ENCODE measurements around the gene STAP2. TPM values are rescaled to one million over a fixed set of nuclear protein-coding genes. Genes with fewer than 3 reads are reported as not detected.

Gene STAP2
- total and polyA plus RNA-seq, 9 of the 15 experiments (the other 6 are each of a cell fraction or from before 2014, with no cell fraction given), result 1.2 to 9.8 (median 4.5) TPM

DNA sequence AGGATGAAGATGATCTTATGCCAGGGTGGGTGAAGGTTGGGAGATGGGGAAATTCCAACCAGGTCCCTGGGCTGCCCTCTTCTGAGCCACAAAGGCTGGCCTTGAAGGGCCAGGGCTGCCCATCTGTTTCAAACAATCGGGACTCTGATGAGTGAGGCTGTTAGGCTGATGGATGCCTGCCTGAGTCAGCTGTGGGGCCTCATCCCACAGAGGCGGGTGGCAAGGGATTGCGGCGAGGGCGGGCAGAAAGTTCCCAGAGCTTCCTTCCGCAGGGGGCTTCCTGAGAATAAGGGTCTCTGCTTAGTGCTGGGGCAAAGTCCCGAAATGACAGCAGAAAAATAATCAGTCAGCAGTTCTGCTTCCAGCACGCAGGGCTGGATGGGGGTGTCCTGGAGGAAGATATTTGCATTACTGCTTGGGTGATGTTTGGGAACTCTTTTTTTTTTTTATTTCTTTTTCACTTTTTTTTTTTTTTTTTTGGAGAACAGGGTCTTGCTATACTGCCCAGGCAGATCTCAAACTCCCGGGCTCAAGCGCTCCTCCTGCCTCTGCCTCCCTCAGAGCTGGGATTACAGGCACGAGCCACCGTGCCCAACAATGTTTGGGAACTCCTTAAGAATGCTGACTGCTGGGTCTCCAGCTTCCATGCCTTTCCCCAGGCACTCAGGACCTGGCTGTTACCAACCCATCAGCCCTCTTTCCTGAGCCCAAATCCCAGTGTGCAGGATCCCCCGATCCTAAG, 47.6 kb upstream of the STAP2 start:
- 93% methylated on average over 13 of the region's 13 CpGs for WGBS (ENCODE audit: insufficient coverage, low coverage, missing lambda C conversion rate)
- in situ Hi-C loops (cut with MboI) (no loop called here), intact Hi-C loops (cut with micrococcal nuclease) (no loop called here)
- ATAC-seq (no peak), FAIRE-seq (no peak), DNase-seq (ENCODE audit: extremely low read depth in 1 of 4, low spot score in 3 of 4) (no peak)
- peaks cover 73% of the 10 kb centered on the region for H3K36me3 ChIP-seq (ENCODE audit: control insufficient read depth, insufficient read depth, low read length)
- peaks cover 42% of the 10 kb centered on the region for H4K20me1 ChIP-seq (replicated peaks; ENCODE audit: control insufficient read depth, insufficient read depth, low read length)
- peaks cover 89% of the 10 kb centered on the region for H3K79me2 ChIP-seq (ENCODE audit: control insufficient read depth, insufficient read depth, low read length)
- no peak overlapping the region for H3K4me3 ChIP-seq
- ChIA-PET POLR2A (interaction anchor here (2.6 to 5.6 kb wide), 3 partner anchors 10 to 16 kb away, joined by 6 to 46 read pairs (median 37); partner anchors contain the start of gene CHAF1A), CTCF (ENCODE audit: low intra/inter-chr PET ratio) (no interaction called here)
- no TSS peak for BruUV-seq (replicated peaks)
- H3K9me3 ChIP-seq (replicated peaks; ENCODE audit: control insufficient read depth, insufficient read depth, low read depth, low read length), result no peaks in the 10 kb centered on the region
- H3K27ac ChIP-seq (ENCODE audit: extremely low read depth, low read depth, low read length), result no peak overlapping the region
- no peak overlapping the region for H2AFZ ChIP-seq (ENCODE audit: low read depth, low read length)
- no peaks in the 10 kb centered on the region for H3K27me3 ChIP-seq (ENCODE audit: control insufficient read depth in 2 of 2, insufficient read depth in 2 of 2, low read length in 2 of 2)
- TF ChIP-seq ZNF316 (IDR thresholded peaks at IDR 0.05), result peak; percentile 40
- TF ChIP-seq, protein P1, sequence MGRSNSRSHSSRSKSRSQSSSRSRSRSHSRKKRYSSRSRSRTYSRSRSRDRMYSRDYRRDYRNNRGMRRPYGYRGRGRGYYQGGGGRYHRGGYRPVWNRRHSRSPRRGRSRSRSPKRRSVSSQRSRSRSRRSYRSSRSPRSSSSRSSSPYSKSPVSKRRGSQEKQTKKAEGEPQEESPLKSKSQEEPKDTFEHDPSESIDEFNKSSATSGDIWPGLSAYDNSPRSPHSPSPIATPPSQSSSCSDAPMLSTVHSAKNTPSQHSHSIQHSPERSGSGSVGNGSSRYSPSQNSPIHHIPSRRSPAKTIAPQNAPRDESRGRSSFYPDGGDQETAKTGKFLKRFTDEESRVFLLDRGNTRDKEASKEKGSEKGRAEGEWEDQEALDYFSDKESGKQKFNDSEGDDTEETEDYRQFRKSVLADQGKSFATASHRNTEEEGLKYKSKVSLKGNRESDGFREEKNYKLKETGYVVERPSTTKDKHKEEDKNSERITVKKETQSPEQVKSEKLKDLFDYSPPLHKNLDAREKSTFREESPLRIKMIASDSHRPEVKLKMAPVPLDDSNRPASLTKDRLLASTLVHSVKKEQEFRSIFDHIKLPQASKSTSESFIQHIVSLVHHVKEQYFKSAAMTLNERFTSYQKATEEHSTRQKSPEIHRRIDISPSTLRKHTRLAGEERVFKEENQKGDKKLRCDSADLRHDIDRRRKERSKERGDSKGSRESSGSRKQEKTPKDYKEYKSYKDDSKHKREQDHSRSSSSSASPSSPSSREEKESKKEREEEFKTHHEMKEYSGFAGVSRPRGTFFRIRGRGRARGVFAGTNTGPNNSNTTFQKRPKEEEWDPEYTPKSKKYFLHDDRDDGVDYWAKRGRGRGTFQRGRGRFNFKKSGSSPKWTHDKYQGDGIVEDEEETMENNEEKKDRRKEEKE (IDR thresholded peaks at IDR 0.05; ENCODE audit: borderline replicate concordance in 1 of 2, control insufficient read depth in 1 of 2, low read depth in 2 of 2, low read length in 1 of 2), result no peak
- TF ChIP-seq ZNF121 (CRISPR knock-in tag; conservative IDR thresholded peaks at IDR 0.05), result peak; percentile 88; the same call in 1 of the 2 replicates
- H3K9me1 ChIP-seq (ENCODE audit: control insufficient read depth, insufficient read depth, low read length), result peaks cover 8% of the 10 kb centered on the region
- peak overlapping the region in 1 of 2 experiments; percentile 76; a peak in 1 of 4 replicates for H3K9ac ChIP-seq (ENCODE audit: insufficient read depth in 1 of 2, low read depth in 2 of 2, low read length in 2 of 2)
- peaks cover 23 to 60% of the 10 kb centered on the region in 2 experiments; a peak in 4 of 5 replicates for H3K4me1 ChIP-seq (replicated peaks in 1 of 2; ENCODE audit: control insufficient read depth in 2 of 2, insufficient read depth in 2 of 2, low read length in 2 of 2)
- no peak overlapping the region for H3K4me2 ChIP-seq (ENCODE audit: insufficient read depth, low read length)
